HPDE6-E6E7 (cell line): Measurements from ENCODE around the gene TIMP1.

Source experiments
- DNase-seq: peaks from one replicate; pipeline ENCODE4 v3.0.0; 2011; ENCODE audit warnings: missing footprints; ENCODE audit errors: extremely low spot score

Gene TIMP1

GRCh38 chrX:47573341-47574075 lies 8.7 kb upstream of the TIMP1 start:
- DNase-seq, result no peak

- no peak for DNase-seq
Measured at GRCh38 chrX:47574076-47574546, 8.1 kb upstream of the TIMP1 start.

GRCh38 chrX:47574547-47575301 lies 7.5 kb upstream of the TIMP1 start:
- no peak for DNase-seq

- DNase-seq, result no peak
Measured at GRCh38 chrX:47576021-47576898, 6.0 kb upstream of the TIMP1 start.

- DNase-seq, result no peak
Measured at GRCh38 chrX:47577424-47577823, 4.8 kb upstream of the TIMP1 start.

- no peak for DNase-seq
Measured at GRCh38 chrX:47577901-47578300, 4.3 kb upstream of the TIMP1 start.

- DNase-seq, result no peak
Measured at GRCh38 chrX:47578692-47579091, 3.5 kb upstream of the TIMP1 start.

- DNase-seq, result no peak
Measured at GRCh38 chrX:47579537-47579936, 2.7 kb upstream of the TIMP1 start.

- DNase-seq, result no peak
Measured at GRCh38 chrX:47583240-47583861, 1.1 kb downstream of the TIMP1 start.

- DNase-seq, result no peak
Measured at GRCh38 chrX:47584714-47585113, 2.5 kb downstream of the TIMP1 start.

- DNase-seq, result no peak
Measured at GRCh38 chrX:47585273-47585672, 3.0 kb downstream of the TIMP1 start.

- DNase-seq, result no peak
Measured at GRCh38 chrX:47586043-47586787, 4.0 kb downstream of the TIMP1 start.

GRCh38 chrX:47587091-47587891 lies 5.1 kb downstream of the TIMP1 start:
- no peak for DNase-seq

GRCh38 chrX:47587906-47588735 lies 5.9 kb downstream of the TIMP1 start:
- no peak for DNase-seq

GRCh38 chrX:47590984-47591383 lies 8.7 kb downstream of the TIMP1 start:
- DNase-seq, result no peak

- no peak for DNase-seq
Measured at GRCh38 chrX:47593522-47593921, 11.3 kb downstream of the TIMP1 start.

- DNase-seq, result no peak
Measured at GRCh38 chrX:47595716-47596251, 13.5 kb downstream of the TIMP1 start.

- DNase-seq, result no peak
Measured at GRCh38 chrX:47596256-47596655, 14.0 kb downstream of the TIMP1 start.

- DNase-seq, result no peak
Measured at GRCh38 chrX:47597222-47597621, 15.0 kb downstream of the TIMP1 start.
